ENCODE data around the gene ISCA2.

Gene ISCA2

GRCh38 chr14:74515891-74516412 is 22.4 kb downstream of the ISCA2 start:
- Histone ChIP-seq H3K23ac (ENCODE audit: low read length in 2 of 2) (no peak overlapping the region), H3K4me1 (ENCODE audit: control insufficient read depth, insufficient read depth, low read depth, low read length) (peaks cover 29% of the 10 kb centered on the region), H2BK120ac (ENCODE audit: low read depth, low read length) (no peak overlapping the region), H3K36me3 (ENCODE audit: control insufficient read depth in 1 of 2, insufficient read depth in 2 of 2, low read depth in 1 of 2, low read length in 2 of 2) (peaks cover 63 to 67% of the 10 kb centered on the region in 2 experiments), H3K14ac (ENCODE audit: low read length in 2 of 2) (no peak overlapping the region), H4K91ac (ENCODE audit: low read length) (no peak overlapping the region), H2BK5ac (ENCODE audit: low read depth, low read length, poor library complexity, severe bottlenecking) (no peak overlapping the region), H4K8ac (ENCODE audit: low read length) (no peak overlapping the region), H3K79me1 (replicated peaks; ENCODE audit: low read length, poor library complexity, severe bottlenecking) (peaks cover 22% of the 10 kb centered on the region), H3K18ac (ENCODE audit: low read depth in 1 of 2, low read length in 2 of 2) (no peak overlapping the region), H2BK15ac (ENCODE audit: low read depth, poor library complexity, severe bottlenecking) (no peak overlapping the region), H3K9ac (ENCODE audit: low read length) (no peak overlapping the region), H3K27me3 (ENCODE audit: control insufficient read depth in 1 of 2, insufficient read depth in 1 of 2, low read length in 2 of 2) (no peaks in the 10 kb centered on the region), H3K4me2 (ENCODE audit: low read length, poor library complexity, severe bottlenecking) (no peak overlapping the region), H3K27ac (ENCODE audit: low read length, poor library complexity, severe bottlenecking) (no peak overlapping the region), H2BK12ac (ENCODE audit: low read length in 2 of 2) (peak overlapping the region in 1 of 2 experiments; percentile 3), H3K4me3 (ENCODE audit: insufficient read depth in 1 of 2, low read depth in 1 of 2, low read length in 2 of 2) (no peak overlapping the region), H3K9me3 (ENCODE audit: control insufficient read depth, low read length) (no peaks in the 10 kb centered on the region), H3K4ac (ENCODE audit: low read depth in 1 of 2, low read length in 2 of 2) (no peak overlapping the region), H2AFZ (ENCODE audit: low read depth, low read length) (no peak overlapping the region), H2AK5ac (ENCODE audit: low read length, severe bottlenecking) (peak overlapping the region; percentile 15)
- DNase-seq, result no peak
- 91% methylated on average over 7 of the region's 8 CpGs for WGBS

GRCh38 chr14:74516451-74517160 is 23.0 kb downstream of the ISCA2 start:
- peak; percentile 23 for DNase-seq
- Histone ChIP-seq H3K18ac (ENCODE audit: low read depth in 1 of 2, low read length in 2 of 2) (no peak overlapping the region), H2BK5ac (ENCODE audit: low read depth, low read length, poor library complexity, severe bottlenecking) (no peak overlapping the region), H2AK5ac (ENCODE audit: low read length, severe bottlenecking) (peak overlapping the region; percentile 41), H2AFZ (ENCODE audit: low read depth, low read length) (no peak overlapping the region), H3K4me1 (ENCODE audit: control insufficient read depth, insufficient read depth, low read depth, low read length) (peaks cover 26% of the 10 kb centered on the region), H3K4me2 (ENCODE audit: low read length, poor library complexity, severe bottlenecking) (no peak overlapping the region), H3K23ac (ENCODE audit: low read length in 2 of 2) (no peak overlapping the region), H3K27ac (ENCODE audit: low read length, poor library complexity, severe bottlenecking) (peak overlapping the region; percentile 32), H3K4me3 (ENCODE audit: insufficient read depth in 1 of 2, low read depth in 1 of 2, low read length in 2 of 2) (no peak overlapping the region), H3K9ac (ENCODE audit: low read length) (no peak overlapping the region), H3K36me3 (ENCODE audit: control insufficient read depth in 1 of 2, insufficient read depth in 2 of 2, low read depth in 1 of 2, low read length in 2 of 2) (peaks cover 67 to 69% of the 10 kb centered on the region in 2 experiments), H3K14ac (ENCODE audit: low read length in 2 of 2) (no peak overlapping the region), H3K9me3 (ENCODE audit: control insufficient read depth, low read length) (no peaks in the 10 kb centered on the region), H2BK15ac (ENCODE audit: low read depth, poor library complexity, severe bottlenecking) (no peak overlapping the region), H4K91ac (ENCODE audit: low read length) (peak overlapping the region; percentile 14), H3K79me1 (replicated peaks; ENCODE audit: low read length, poor library complexity, severe bottlenecking) (peaks cover 20% of the 10 kb centered on the region), H2BK120ac (ENCODE audit: low read depth, low read length) (no peak overlapping the region), H4K8ac (ENCODE audit: low read length) (no peak overlapping the region), H2BK12ac (ENCODE audit: low read length in 2 of 2) (no peak overlapping the region), H3K4ac (ENCODE audit: low read depth in 1 of 2, low read length in 2 of 2) (no peak overlapping the region), H3K27me3 (ENCODE audit: control insufficient read depth in 1 of 2, insufficient read depth in 1 of 2, low read length in 2 of 2) (no peaks in the 10 kb centered on the region)
- WGBS, result 87% methylated on average over 11 of the region's 12 CpGs

- Histone ChIP-seq H3K14ac (ENCODE audit: low read length in 2 of 2) (no peak overlapping the region), H2BK15ac (ENCODE audit: low read depth, poor library complexity, severe bottlenecking) (no peak overlapping the region), H3K4me1 (ENCODE audit: control insufficient read depth, insufficient read depth, low read depth, low read length) (peaks cover 26% of the 10 kb centered on the region), H3K18ac (ENCODE audit: low read depth in 1 of 2, low read length in 2 of 2) (no peak overlapping the region), H3K23ac (ENCODE audit: low read length in 2 of 2) (no peak overlapping the region), H2BK120ac (ENCODE audit: low read depth, low read length) (no peak overlapping the region), H3K27ac (ENCODE audit: low read length, poor library complexity, severe bottlenecking) (no peak overlapping the region), H3K79me1 (replicated peaks; ENCODE audit: low read length, poor library complexity, severe bottlenecking) (peaks cover 16% of the 10 kb centered on the region), H3K4me2 (ENCODE audit: low read length, poor library complexity, severe bottlenecking) (no peak overlapping the region), H3K9me3 (ENCODE audit: control insufficient read depth, low read length) (no peaks in the 10 kb centered on the region), H2AFZ (ENCODE audit: low read depth, low read length) (no peak overlapping the region), H3K27me3 (ENCODE audit: control insufficient read depth in 1 of 2, insufficient read depth in 1 of 2, low read length in 2 of 2) (no peaks in the 10 kb centered on the region), H4K8ac (ENCODE audit: low read length) (no peak overlapping the region), H4K91ac (ENCODE audit: low read length) (no peak overlapping the region), H3K4ac (ENCODE audit: low read depth in 1 of 2, low read length in 2 of 2) (no peak overlapping the region), H3K36me3 (ENCODE audit: control insufficient read depth in 1 of 2, insufficient read depth in 2 of 2, low read depth in 1 of 2, low read length in 2 of 2) (peaks cover 69 to 70% of the 10 kb centered on the region in 2 experiments), H2BK5ac (ENCODE audit: low read depth, low read length, poor library complexity, severe bottlenecking) (no peak overlapping the region), H3K4me3 (ENCODE audit: insufficient read depth in 1 of 2, low read depth in 1 of 2, low read length in 2 of 2) (no peak overlapping the region), H3K9ac (ENCODE audit: low read length) (no peak overlapping the region), H2AK5ac (ENCODE audit: low read length, severe bottlenecking) (no peak overlapping the region), H2BK12ac (ENCODE audit: low read length in 2 of 2) (no peak overlapping the region)
- 84% methylated on average over 3 of the region's 4 CpGs for WGBS
- DNase-seq, result no peak
Observed at GRCh38 chr14:74517731-74518130, 24.2 kb downstream of the ISCA2 start.

GRCh38 chr14:74518221-74518620 is 24.7 kb downstream of the ISCA2 start:
- 91% methylated on average over 6 of the region's 6 CpGs for WGBS
- DNase-seq, result no peak
- Histone ChIP-seq H3K18ac (ENCODE audit: low read depth in 1 of 2, low read length in 2 of 2) (no peak overlapping the region), H3K14ac (ENCODE audit: low read length in 2 of 2) (no peak overlapping the region), H3K27me3 (ENCODE audit: control insufficient read depth in 1 of 2, insufficient read depth in 1 of 2, low read length in 2 of 2) (no peaks in the 10 kb centered on the region), H3K9ac (ENCODE audit: low read length) (no peak overlapping the region), H4K91ac (ENCODE audit: low read length) (no peak overlapping the region), H3K36me3 (ENCODE audit: control insufficient read depth in 1 of 2, insufficient read depth in 2 of 2, low read depth in 1 of 2, low read length in 2 of 2) (peaks cover 69% of the 10 kb centered on the region in 2 experiments), H2BK15ac (ENCODE audit: low read depth, poor library complexity, severe bottlenecking) (no peak overlapping the region), H2AK5ac (ENCODE audit: low read length, severe bottlenecking) (no peak overlapping the region), H3K23ac (ENCODE audit: low read length in 2 of 2) (no peak overlapping the region), H3K79me1 (replicated peaks; ENCODE audit: low read length, poor library complexity, severe bottlenecking) (peaks cover 21% of the 10 kb centered on the region), H3K4me2 (ENCODE audit: low read length, poor library complexity, severe bottlenecking) (no peak overlapping the region), H2AFZ (ENCODE audit: low read depth, low read length) (no peak overlapping the region), H3K4me3 (ENCODE audit: insufficient read depth in 1 of 2, low read depth in 1 of 2, low read length in 2 of 2) (no peak overlapping the region), H4K8ac (ENCODE audit: low read length) (no peak overlapping the region), H2BK5ac (ENCODE audit: low read depth, low read length, poor library complexity, severe bottlenecking) (no peak overlapping the region), H3K4me1 (ENCODE audit: control insufficient read depth, insufficient read depth, low read depth, low read length) (peaks cover 26% of the 10 kb centered on the region), H2BK12ac (ENCODE audit: low read length in 2 of 2) (no peak overlapping the region), H3K4ac (ENCODE audit: low read depth in 1 of 2, low read length in 2 of 2) (no peak overlapping the region), H2BK120ac (ENCODE audit: low read depth, low read length) (no peak overlapping the region), H3K9me3 (ENCODE audit: control insufficient read depth, low read length) (no peaks in the 10 kb centered on the region), H3K27ac (ENCODE audit: low read length, poor library complexity, severe bottlenecking) (no peak overlapping the region)
